ENCODE results near the gene MYZAP. TPM values are rescaled to one million over a fixed set of nuclear protein-coding genes. Genes with fewer than 3 reads are reported as not detected.

The MYZAP gene
- total RNA-seq, 1 experiment from 2014 or later = 0.63 TPM

GRCh38 chr15:57680021-57680420 lies 88.3 kb downstream of the MYZAP start:
- no peak overlapping the region for H4K8ac ChIP-seq (replicated peaks; ENCODE audit: insufficient read length, low read depth, low read length)
- no peak overlapping the region for H3K23ac ChIP-seq (ENCODE audit: insufficient read length, low read depth, low read length)
- WGBS (ENCODE audit: extremely low coverage, insufficient read length, low lambda C conversion rate) = no CpG with 5 or more reads among the region's 1 CpG
- no peak overlapping the region for H2AFZ ChIP-seq (ENCODE audit: low read length)
- no peaks in the 10 kb centered on the region for H3K23me2 ChIP-seq (ENCODE audit: insufficient read length, low read depth, low read length, poor library complexity, severe bottlenecking)
- H2BK5ac ChIP-seq (ENCODE audit: insufficient read length, low read length) = no peak overlapping the region
- no peaks in the 10 kb centered on the region for H3K79me1 ChIP-seq (ENCODE audit: insufficient read depth, low read depth, low read length, poor library complexity, severe bottlenecking)
- no peak overlapping the region for H3K18ac ChIP-seq (ENCODE audit: insufficient read length, low read depth, low read length)
- no peaks in the 10 kb centered on the region for H3K9me3 Mint-ChIP-seq
- TF ChIP-seq CTCF (conservative IDR thresholded peaks at IDR 0.05) = no peak
- no peak overlapping the region for H3K9ac ChIP-seq (ENCODE audit: extremely low read depth, insufficient read length, low read length)
- H3K27ac Mint-ChIP-seq = no peak overlapping the region
- no peak overlapping the region for H2BK20ac ChIP-seq (ENCODE audit: low read depth, low read length, poor library complexity, severe bottlenecking)
- no peak overlapping the region for H3K14ac ChIP-seq (ENCODE audit: insufficient read depth, low read length)
- no peak for DNase-seq
- no peaks in the 10 kb centered on the region for H3K36me3 Mint-ChIP-seq (ENCODE audit: insufficient read depth in 1 of 3, low read depth in 3 of 3)
- H3K4me3 Mint-ChIP-seq = no peak overlapping the region
- no peak overlapping the region for H2AK5ac ChIP-seq (ENCODE audit: insufficient read length, low read length)
- H3T11ph ChIP-seq (ENCODE audit: low read length) = no peak overlapping the region
- H2BK15ac ChIP-seq (ENCODE audit: low read depth, low read length) = no peak overlapping the region
- H3K56ac ChIP-seq (ENCODE audit: insufficient read length, low read depth, low read length) = no peak overlapping the region
- H3K27me3 ChIP-seq (ENCODE audit: insufficient read depth, low read length) = no peaks in the 10 kb centered on the region
- H3K27me3 Mint-ChIP-seq (ENCODE audit: low read depth) = no peaks in the 10 kb centered on the region
- H4K91ac ChIP-seq (ENCODE audit: insufficient read length, low read depth, low read length) = no peak overlapping the region
- no peak overlapping the region for H3K4ac ChIP-seq (ENCODE audit: low read depth, low read length)
- H3K79me2 ChIP-seq (ENCODE audit: insufficient read depth, low read length) = no peaks in the 10 kb centered on the region
- no peak overlapping the region for H3K4me2 ChIP-seq (ENCODE audit: insufficient read depth, insufficient read length, low read length)
- no peak overlapping the region for H4K5ac ChIP-seq (ENCODE audit: insufficient read length, low read depth, low read length)
- no peaks in the 10 kb centered on the region for H4K20me1 ChIP-seq (ENCODE audit: control insufficient read depth, insufficient read depth, insufficient read length)
- H3K9me3 ChIP-seq (ENCODE audit: control insufficient read depth, low read depth, low read length) = no peaks in the 10 kb centered on the region
- H2BK12ac ChIP-seq (ENCODE audit: insufficient read length, low read depth, low read length) = no peak overlapping the region
- H3K27ac ChIP-seq (ENCODE audit: insufficient read length, low read depth, low read length) = no peak overlapping the region
- 0 out of 4 replicates have a peak, but pooled peaks cover 3% of the 10 kb centered on the region in 2 experiments for H3K4me1 Mint-ChIP-seq
- no peaks in the 10 kb centered on the region; the same call in 1 of the 2 replicates for H3K4me1 ChIP-seq (ENCODE audit: insufficient read depth, low read length)
- no peak overlapping the region for H2BK120ac ChIP-seq (ENCODE audit: low read depth, low read length, poor library complexity, severe bottlenecking)
